Gastroesophageal sphincter (tissue), 3 donors: ENCODE measurements around the gene PDE6A.

Experiments used
- POLR2A ChIP-seq, 2 donors: fragments of 450-650 bp; IDR thresholded peaks; one replicate each; pipeline ENCODE4 v1.6.1; 2017; ENCODE audit warnings: antibody characterized with exemption in 2 of 2, mild to moderate bottlenecking in 2 of 2, moderate library complexity in 1 of 2
- TF ChIP-seq, protein P1 (sequence below), 4 experiments: fragments of 200-600 bp in 2 of 4; fragments of 450-650 bp in 2 of 4; sonication (generic) in 1 of 4; IDR thresholded peaks; one replicate each; pipeline ENCODE4 v1.5.1; 2017 to 2019; ENCODE audit warnings: antibody characterized with exemption in 4 of 4, mild to moderate bottlenecking in 2 of 4, moderate library complexity in 2 of 4

GRCh38 chr5:149865746-149866145, 78.8 kb downstream of the PDE6A start:
- TF ChIP-seq POLR2A (IDR thresholded peaks at IDR 0.05) = no peak
- TF ChIP-seq, protein P1, sequence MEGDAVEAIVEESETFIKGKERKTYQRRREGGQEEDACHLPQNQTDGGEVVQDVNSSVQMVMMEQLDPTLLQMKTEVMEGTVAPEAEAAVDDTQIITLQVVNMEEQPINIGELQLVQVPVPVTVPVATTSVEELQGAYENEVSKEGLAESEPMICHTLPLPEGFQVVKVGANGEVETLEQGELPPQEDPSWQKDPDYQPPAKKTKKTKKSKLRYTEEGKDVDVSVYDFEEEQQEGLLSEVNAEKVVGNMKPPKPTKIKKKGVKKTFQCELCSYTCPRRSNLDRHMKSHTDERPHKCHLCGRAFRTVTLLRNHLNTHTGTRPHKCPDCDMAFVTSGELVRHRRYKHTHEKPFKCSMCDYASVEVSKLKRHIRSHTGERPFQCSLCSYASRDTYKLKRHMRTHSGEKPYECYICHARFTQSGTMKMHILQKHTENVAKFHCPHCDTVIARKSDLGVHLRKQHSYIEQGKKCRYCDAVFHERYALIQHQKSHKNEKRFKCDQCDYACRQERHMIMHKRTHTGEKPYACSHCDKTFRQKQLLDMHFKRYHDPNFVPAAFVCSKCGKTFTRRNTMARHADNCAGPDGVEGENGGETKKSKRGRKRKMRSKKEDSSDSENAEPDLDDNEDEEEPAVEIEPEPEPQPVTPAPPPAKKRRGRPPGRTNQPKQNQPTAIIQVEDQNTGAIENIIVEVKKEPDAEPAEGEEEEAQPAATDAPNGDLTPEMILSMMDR (IDR thresholded peaks at IDR 0.05) = no peak
